Right lobe of liver (tissue), 4 donors: ENCODE results near the gene KRT17.
"Not testable (repeated sequence)": the region's sequence is repeated elsewhere in the genome, so short reads cannot be mapped to it uniquely, and the experiment has no call there.

Experiments used
- CTCF ChIP-seq, 4 donors: fragments of 200-600 bp in 3 of 4; fragments of 450-650 bp in 1 of 4; IDR thresholded peaks; one replicate each; pipeline versions ENCODE4 v1.5.1 to v1.8.0; 2016 to 2022; ENCODE audit warnings: antibody characterized with exemption in 4 of 4, mild to moderate bottlenecking in 2 of 4
- POLR2A ChIP-seq: fragments of 450-650 bp; IDR thresholded peaks from one replicate; pipeline ENCODE4 v1.6.1; 2017; ENCODE audit warnings: antibody characterized with exemption, mild to moderate bottlenecking
- donor health status: DM: no; HTN: no; CAD: no.
- donor health status: DM: no; HTN: no; CAD: no.
- donor health status: DM: no; HTN: yes; CAD: no.

- TF ChIP-seq CTCF (IDR thresholded peaks at IDR 0.05); POLR2A: not testable (repeated sequence)
Measured at GRCh38 chr17:41619927-41620582, 4.3 kb downstream of the KRT17 start.
